Activated T-helper 1 cell treated with Interleukin-2 at 50 U/mL for 16 hours (primary cell): ENCODE data around the gene HCN2.
"Not testable (repeated sequence)": the region's sequence is repeated elsewhere in the genome, so short reads cannot be mapped to it uniquely, and the experiment has no call there.

Experiments used
- DNase-seq: peaks from one replicate; pipeline ENCODE4 v3.0.0-alpha.2; 2020; ENCODE audit warnings: low read depth

HCN2 gene

DNA sequence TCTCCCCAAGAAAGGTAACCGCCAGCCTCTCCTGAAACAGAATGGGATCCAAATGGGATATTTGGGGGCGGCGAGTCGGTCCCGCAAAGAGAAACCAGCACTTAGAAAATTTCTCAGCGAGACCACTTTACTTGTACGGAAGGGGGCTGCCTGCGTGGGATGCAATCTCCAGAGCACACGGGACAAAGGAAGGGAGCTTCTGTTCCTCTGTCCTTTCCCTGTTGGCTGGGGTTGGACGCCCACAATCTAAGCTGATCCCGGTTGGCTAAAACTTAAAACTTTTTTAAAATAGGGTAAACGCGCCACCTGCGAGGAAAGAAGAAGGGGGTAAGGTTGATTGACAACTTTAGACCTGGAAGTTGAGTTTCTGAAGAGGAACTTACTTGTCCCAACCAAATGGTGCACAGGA is 18.1 kb upstream of the HCN2 start:
- DNase-seq, result no peak

DNA sequence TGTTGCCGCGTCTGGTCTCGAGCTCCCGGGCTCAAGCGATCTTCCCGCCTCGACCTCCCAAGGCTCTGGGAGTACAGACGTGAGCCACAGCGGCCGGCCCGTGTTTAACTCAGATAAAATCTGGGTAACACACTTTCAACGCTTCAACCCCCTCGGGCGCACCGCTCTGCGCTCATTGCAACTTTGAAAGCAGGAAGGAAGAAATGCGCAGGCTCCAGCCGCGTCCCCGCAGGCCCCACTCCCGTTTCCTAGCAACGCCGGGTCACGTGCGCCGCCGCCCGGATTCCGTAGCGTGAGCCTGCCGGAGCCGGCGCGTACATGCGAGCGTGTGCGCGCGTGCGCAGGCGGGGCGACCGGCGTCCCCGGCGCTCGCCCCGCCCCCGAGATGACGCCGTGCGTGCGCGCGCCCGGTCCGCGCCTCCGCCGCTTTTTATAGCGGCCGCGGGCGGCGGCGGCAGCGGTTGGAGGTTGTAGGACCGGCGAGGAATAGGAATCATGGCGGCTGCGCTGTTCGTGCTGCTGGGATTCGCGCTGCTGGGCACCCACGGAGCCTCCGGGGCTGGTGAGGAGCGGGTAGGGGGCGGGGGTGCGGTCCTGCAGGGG is 17.4 kb upstream of the HCN2 start, which contains the start of gene BSG:
Gene BSG (plus strand): TSS at position 457 of the 603 bp plus-strand sequence. CDS start 39 bp downstream, at position 496.
- peak; percentile 99 for DNase-seq

DNA sequence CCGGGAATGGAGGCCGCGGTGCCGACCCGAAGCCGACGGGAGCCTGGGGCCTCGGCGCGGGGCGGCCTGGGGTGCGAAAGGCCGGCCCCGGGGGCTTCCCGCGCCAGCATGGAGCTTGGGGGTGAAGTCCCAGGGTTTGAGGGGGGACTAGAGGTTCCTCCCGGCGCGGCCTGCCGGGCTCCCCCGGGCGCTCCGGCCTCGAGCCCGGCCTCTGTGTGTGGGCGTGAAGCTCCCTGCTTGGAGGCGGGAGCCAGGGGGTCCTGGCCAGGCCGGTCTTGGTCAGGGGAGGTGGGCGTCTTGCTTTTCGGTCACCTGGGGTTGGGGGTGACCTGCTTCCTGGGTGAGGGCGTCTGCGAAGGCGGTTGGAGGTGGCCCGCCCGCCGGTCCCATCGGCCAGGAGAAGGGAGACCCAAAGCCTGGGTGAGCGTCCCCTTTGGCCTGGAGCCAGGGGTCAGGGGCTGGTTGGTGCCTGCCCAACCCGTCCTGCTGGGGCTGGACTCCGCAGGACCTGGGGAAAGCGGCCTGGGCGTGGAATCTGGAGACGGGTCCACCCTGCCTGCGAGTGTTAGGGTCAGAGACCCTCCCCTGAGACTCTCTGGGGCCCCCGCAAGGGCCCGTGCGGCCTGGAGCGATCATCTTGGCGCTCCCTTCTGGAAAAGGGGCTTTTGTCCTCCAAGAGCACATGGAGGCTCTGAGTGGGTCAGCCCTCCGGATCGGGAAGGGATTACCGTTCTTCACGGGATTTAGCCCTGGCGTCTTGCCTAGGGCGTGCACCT is 16.8 kb upstream of the HCN2 start:
- no peak for DNase-seq

DNA sequence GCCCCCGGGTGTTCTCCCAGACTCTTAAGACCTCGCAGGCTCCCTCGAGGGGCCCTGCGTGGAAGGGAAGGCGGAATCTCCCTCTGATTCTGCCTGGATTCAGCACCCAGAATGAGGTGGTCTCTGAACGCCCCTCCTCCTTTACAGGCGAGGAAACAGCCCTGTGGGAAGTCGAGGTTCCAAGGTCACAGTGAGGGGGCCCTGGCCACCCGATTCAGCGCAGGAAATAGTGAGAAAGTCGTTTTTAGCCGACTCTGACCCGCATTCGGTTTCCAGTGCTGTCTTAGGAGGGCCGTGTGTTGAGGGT is 16.2 kb upstream of the HCN2 start:
- DNase-seq, result no peak

DNA sequence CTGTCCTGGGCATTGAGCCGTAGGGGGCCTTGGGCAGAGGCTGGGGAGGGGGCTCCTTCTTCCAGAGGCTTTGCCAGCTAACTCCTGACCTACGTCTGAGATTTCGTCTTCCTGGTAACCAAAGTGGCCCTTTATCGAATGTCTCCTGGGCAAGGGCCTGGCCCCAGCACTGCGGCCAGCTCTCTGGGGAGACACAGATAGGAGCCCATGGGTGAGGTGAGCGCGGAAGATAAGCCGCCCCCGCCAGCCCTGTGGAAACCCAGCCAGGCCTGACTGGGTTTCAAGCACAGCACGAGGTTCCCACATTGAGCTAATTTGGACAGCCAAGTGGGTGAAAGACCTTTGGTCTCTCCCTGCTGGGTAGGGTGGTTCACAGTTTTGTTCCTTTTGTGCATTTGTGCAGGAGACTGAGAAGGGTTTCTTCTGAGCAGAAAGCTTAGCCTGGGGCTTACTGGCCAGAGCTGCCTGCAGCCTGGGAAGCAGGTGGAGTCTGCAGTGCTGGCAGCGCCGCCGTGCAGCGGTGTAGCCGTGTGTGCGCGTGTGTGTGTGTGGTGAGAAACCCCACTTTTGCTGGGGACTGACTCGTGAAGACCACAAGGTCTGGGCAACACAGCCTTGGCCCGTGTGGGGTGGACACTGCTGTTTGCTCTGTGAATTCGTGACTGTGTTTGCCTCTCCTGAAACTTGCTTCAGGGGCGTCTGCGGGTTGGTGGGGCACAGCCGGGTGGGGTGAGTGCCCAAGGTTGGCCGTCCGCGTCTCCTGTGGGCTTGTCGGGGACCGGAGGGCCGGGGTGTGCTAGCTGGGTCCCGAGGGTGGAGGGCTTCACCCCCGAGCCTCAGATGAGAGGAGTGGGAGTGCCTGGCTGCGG is 14.8 kb upstream of the HCN2 start:
- DNase-seq, result no peak

DNA sequence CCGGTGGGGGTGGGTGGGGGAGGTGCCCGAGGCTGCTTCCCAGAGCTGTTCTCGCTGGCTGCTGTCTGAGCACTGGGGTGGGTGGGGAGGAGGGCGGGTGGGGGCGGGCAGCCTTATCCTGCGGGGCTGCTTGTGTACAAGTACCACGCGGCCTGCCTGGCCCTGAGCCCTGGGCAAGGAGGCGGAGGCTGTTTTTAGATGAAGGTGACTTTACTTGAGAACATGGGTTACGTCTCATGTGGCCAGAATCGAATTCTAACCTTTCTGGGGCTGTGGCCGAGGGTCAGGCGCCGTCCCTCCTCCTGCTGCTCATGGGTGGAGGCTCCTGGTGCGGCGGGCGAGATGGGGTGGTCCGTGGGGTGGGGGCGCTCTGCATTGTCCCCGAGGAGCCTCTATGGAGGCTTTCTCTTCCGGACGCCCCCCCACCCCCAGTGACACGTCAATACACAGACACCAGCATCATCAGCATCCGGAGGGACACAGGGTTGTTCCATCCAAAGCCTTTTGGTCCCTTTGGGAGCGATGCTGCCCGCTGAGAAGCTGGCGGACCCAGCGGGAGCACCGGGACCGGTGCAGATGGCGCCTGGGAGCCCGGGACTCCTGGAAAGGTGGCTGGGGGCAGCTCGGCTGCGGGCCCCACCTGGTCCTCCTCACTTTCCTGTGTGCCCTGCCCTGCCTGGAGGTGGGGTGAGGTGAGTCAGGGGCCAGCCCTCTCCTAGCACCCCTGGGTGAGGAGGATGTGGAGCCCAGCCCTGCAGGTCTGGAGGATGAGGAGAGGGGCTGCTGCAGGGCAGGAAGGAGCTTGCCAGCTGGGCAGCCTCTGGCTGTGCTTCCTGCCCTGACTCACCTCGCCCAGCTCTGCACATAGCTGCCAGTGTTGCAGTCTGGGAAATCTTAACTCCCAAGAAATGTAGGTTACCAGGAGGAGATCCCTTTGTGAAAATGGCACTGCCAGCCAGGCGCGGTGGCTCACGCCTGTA is 13.9 kb upstream of the HCN2 start:
- DNase-seq, result no peak

DNA sequence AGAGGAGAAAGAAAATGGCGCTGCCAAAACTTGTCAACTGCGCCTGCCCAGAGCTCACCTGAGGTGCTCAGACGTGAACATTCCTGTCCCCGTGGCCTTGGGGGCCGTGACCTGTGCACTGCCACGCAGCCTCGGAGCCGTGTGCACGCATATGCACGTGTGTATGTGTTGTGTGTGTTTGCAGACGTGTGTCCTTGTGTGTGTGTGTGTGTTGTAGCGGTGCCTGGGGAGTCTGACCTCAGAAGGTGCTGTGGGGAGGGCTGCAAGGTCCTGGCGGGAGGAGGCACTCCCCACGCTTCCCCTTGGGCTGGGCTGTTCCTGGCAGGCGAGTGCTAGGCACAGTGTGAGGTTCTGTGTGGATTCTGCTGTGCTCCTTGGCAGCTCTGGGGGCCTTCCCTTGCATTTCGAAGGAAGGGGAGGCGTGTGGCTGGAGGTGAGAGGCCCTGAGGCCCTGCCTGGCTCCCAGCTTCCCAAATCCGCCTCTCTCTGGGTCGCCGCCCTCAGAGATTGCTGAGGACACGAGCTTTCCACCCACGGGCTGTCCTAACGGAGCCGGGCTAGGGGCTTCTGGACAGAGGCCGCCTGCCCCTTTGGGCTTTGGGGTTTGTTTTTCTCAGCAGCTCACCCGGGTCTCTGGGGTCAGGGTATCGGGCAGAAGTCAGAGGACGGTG is 12.8 kb upstream of the HCN2 start:
- DNase-seq, result no peak

DNA sequence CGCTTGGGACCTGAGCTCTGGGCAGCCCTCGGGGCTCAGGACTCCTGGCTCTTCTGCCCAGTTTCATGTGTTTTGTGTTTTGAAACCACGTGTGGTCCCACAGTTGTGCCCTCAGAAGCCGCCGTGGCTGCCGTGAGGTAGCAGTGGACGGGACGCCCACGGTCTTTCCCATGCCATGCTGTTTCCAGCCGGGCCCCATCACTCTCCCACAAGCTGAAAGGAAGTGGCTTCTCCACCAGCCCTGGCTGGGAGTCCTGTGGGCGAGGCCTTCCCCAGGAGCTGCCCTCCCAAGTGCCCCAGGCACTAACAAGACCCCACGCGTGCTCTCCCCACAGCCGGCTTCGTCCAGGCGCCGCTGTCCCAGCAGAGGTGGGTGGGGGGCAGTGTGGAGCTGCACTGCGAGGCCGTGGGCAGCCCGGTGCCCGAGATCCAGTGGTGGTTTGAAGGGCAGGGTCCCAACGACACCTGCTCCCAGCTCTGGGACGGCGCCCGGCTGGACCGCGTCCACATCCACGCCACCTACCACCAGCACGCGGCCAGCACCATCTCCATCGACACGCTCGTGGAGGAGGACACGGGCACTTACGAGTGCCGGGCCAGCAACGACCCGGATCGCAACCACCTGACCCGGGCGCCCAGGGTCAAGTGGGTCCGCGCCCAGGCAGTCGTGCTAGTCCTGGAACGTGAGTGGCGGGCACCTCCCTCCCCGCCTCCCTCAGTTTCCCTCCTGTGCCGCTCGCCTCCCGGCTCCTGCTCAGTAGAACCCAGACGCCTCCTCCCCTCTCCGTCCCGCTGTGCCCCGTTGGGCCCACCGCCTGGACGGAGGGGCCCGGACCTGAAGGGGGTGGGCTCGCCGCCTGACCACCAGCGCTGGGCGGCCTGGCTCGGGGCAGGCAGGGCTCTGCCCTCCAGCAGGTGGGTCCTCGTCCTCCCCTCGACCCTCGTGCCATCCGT is 12.0 kb upstream of the HCN2 start:
- no peak for DNase-seq

DNA sequence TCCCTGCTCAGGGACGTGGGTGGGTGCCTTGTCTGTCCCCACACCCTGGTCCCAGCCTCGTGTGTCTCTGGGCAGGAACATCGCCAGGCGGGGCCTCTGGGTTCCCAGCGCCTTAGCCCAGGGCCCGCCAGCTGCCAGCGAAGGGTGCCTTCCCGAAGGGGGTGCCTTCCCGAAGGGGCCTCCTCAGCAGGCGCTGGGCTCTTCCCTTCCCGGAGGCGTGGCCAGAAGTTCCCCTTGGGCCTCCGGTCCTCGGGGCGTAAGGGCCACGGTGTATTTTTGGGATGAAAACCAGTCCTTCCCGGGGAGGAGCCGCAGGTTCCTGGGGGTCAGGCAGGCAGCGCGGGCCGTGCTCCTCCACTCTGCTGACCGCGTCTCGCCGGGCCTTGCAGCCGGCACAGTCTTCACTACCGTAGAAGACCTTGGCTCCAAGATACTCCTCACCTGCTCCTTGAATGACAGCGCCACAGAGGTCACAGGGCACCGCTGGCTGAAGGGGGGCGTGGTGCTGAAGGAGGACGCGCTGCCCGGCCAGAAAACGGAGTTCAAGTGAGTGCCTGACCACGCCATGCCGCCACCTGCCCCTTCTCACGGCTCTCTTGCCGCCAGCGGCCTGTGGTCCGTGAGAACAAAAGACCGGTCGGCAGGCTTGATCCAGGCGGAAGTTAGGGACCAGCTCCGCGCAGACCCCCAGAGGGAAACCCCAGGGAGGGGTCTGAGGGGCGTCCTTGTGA is 10.4 kb upstream of the HCN2 start:
- DNase-seq, result no peak

DNA sequence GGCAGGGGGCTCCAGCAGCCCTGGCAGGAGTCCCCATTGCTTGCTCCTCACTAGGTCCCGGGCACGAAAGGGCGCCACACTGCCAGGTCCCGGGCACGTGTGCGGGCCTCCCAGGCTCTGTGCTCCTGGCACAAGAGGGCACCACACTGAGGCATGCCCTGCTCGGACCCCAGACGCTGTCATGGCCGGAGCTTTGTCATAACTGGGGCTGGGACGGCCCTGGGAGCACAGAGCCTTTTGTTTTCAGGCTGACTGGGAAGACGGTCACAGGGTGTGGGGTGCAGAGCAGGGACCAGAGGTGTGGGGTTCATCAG is 9.9 kb upstream of the HCN2 start:
- no peak for DNase-seq

DNA sequence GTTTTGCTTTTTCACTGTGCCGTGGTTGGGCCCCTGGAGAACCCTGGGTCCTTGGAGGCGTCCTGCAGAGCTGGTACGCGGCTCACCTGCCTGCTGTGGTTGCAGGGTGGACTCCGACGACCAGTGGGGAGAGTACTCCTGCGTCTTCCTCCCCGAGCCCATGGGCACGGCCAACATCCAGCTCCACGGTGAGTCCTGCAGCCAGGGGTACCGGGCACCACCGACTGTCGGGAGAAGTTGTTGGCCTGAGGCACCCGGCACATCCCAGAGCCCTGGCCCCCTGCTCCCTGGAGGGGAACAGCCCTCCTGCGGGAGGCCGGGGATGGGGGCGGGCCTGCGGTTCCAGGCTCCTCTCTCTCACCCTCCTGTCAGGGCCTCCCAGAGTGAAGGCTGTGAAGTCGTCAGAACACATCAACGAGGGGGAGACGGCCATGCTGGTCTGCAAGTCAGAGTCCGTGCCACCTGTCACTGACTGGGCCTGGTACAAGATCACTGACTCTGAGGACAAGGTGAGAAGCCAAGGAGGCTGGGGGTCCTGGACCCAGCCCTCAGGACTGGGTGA is 9.3 kb upstream of the HCN2 start:
- no peak for DNase-seq

DNA sequence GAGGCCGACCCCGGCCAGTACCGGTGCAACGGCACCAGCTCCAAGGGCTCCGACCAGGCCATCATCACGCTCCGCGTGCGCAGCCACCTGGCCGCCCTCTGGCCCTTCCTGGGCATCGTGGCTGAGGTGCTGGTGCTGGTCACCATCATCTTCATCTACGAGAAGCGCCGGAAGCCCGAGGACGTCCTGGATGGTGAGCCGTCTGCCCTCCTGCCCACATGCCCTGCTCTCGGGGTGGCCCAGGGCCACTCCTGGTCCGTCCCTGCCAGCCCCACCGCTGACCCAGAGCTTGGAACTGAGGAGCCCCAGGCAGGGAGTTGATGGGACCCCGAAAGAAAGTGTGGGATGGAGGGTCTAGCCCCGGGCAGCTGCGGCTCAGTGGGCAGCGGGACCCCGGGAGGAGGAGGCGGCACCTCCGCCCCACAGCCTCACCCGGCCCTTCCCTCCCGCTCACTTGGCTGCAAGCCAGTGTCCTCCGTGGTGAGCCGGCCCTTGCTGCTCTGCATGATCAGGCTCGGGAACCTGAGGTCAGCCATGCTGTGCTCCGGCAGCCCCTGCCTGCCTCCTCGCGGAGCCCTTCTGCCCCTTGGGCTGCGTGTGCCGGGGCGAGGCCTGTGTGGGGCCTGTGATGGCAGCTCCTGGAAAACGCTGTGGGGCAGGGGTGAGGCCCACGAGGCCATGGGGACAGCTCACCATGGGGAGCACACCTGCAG is 8.1 kb upstream of the HCN2 start:
- no peak for DNase-seq

DNA sequence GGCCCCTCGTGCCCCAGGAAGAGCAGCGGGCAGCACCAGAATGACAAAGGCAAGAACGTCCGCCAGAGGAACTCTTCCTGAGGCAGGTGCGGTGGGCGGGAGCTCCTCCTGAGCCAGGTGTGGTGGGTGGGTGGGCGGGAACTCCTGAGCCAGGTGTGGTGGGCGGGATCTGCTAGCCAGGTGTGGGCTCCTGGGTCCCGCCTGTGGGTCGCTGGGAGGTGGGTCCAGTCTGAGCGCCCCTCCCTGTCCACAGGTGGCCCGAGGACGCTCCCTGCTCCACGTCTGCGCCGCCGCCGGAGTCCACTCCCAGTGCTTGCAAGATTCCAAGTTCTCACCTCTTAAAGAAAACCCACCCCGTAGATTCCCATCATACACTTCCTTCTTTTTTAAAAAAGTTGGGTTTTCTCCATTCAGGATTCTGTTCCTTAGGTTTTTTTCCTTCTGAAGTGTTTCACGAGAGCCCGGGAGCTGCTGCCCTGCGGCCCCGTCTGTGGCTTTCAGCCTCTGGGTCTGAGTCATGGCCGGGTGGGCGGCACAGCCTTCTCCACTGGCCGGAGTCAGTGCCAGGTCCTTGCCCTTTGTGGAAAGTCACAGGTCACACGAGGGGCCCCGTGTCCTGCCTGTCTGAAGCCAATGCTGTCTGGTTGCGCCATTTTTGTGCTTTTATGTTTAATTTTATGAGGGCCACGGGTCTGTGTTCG is 7.0 kb upstream of the HCN2 start:
- no peak for DNase-seq

DNA sequence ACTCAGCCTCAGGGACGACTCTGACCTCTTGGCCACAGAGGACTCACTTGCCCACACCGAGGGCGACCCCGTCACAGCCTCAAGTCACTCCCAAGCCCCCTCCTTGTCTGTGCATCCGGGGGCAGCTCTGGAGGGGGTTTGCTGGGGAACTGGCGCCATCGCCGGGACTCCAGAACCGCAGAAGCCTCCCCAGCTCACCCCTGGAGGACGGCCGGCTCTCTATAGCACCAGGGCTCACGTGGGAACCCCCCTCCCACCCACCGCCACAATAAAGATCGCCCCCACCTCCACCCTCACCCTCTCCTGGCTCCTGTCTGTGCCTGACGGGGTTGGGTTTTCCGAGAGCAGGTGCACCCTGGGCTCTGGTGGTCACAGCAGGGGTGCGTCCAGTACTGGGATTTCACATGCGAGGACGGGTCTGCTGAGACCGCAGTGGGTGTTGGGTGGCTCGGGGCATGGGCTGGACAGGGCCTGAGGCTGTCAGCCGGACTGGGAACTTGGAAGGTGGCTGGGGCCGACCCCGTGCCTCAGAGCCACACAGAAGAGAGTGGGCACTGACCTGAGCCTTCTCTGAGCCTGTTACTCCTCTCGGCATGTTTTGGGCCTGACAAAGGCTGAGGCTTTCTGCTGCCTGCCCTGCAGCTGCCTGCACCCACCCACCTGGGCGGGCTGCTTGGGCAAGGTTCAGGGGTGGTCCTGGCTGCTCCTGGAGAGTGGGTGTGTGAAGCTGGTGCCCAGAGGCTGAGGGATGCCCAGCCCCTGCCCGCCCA is 6.3 kb upstream of the HCN2 start:
- DNase-seq, result no peak

DNA sequence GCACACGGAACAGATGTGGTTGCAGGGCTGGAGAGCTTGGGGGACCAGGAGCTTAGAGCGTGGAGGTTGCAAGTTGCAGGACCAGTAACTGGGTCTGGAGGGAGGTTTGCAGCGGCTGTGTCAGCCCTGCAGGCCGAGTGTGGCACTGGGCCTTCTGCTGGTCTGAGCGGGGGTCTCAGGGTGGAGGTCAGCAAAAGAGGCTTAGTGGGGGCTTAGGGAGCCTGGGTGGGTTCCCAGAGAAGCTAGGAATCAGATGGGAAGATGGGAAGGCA is 5.8 kb upstream of the HCN2 start:
- no peak for DNase-seq

DNA sequence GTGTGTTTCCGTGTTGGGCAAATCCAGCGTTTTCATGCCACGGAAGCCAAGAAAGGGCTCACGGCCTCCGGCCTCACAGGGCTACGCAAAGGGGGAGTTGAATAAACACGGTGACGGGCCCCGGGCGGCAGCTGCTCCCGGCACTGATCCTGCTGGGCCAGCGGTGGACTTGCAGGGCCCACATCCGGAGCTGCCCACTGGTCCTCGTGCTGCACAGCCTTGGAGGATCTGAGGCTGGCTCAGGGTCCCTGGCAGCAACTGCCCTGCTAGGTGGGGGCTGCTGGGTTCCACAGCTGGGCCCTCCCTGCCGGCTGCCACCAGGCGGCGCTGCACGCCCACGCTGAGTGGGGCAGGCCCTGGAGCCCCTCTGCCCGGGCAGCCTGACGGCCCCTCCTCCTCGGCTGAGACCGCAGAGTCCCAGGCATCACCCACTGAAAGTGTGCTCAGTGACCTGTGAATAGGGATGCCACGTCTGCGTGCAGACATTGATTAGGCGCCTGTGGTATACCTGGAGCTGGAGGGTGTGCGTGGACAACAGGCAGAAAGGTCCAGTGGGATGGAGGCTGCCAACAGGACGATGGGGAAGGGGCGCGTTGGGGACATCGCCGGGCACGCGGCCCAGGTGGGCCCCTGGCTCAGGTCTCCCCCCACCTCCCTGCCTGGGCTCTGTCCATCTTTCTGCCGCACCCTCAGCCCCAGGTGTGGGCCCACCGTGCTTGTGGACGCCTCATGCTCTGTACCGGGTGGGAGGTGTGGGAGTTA is 5.3 kb upstream of the HCN2 start:
- peak; percentile 46 for DNase-seq

DNA sequence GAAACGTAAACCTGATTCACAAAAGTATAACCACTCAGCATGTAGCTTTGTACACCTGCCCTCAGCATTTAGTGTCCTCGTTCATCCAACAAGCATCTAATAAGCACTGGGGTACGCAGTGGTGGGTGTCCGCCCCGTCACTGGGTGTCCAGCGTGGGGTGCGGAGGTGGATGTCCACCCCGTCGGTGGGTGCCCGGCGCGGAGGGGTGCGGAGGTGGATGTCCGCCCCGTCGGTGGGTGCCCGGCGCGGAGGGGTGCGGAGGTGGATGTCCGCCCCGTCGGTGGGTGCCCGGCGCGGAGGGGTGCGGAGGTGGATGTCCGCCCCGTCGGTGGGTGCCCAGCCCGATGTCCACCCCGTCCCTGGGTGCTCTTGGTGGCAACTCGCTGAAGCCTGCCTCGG is 4.5 kb upstream of the HCN2 start:
- not testable (repeated sequence) for DNase-seq
